ENCODE results near the gene MPP2.

GRCh38 chr17:43880420-43880991, 26.8 kb downstream of the MPP2 start:
- no peak for TF ChIP-seq POLR2A (IDR thresholded peaks at IDR 0.05)
- peak; percentile 39 to 64 (median 54) for TF ChIP-seq CTCF (IDR thresholded peaks at IDR 0.05)
